ENCODE measurements around the gene CMBL. TPM values are rescaled to one million over a fixed set of nuclear protein-coding genes. Genes with fewer than 3 reads are reported as not detected.

The CMBL gene
- total RNA-seq, 1 donor from 2014 or later = 21.7 TPM

DNA sequence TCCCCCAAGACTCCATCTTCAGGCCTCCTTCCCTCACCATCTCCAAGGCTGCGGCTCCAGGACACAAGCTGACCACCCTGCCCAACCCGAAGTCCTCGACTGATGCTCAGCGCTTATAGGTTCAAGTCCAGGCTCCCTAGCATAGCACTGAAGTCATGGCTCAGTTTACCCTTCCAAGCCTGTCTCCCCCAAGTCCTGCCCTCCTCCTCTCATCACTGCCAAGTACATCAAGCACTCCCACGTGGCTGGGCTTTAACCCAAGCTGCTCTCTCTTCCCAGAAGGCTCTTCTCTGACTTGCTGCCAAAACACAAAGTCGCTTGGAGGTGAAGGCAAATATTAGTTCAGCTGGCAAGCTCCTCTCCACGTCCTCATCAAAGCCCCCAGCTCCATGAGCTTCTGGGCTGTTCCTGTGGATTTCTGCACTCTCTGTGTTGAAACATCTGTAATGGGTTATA is 23.7 kb upstream of the CMBL start:
- no peaks in the 10 kb centered on the region for H3K9me3 ChIP-seq
- TF ChIP-seq, protein P1, sequence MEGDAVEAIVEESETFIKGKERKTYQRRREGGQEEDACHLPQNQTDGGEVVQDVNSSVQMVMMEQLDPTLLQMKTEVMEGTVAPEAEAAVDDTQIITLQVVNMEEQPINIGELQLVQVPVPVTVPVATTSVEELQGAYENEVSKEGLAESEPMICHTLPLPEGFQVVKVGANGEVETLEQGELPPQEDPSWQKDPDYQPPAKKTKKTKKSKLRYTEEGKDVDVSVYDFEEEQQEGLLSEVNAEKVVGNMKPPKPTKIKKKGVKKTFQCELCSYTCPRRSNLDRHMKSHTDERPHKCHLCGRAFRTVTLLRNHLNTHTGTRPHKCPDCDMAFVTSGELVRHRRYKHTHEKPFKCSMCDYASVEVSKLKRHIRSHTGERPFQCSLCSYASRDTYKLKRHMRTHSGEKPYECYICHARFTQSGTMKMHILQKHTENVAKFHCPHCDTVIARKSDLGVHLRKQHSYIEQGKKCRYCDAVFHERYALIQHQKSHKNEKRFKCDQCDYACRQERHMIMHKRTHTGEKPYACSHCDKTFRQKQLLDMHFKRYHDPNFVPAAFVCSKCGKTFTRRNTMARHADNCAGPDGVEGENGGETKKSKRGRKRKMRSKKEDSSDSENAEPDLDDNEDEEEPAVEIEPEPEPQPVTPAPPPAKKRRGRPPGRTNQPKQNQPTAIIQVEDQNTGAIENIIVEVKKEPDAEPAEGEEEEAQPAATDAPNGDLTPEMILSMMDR (IDR thresholded peaks at IDR 0.05) = no peak
- intact Hi-C loops (cut with DNase I) = no loop called here
- no peaks in the 10 kb centered on the region for H3K36me3 ChIP-seq
- peaks cover 16% of the 10 kb centered on the region for H3K27me3 ChIP-seq (ENCODE audit: low read depth)
- peak; percentile 66 for DNase-seq
- peak; percentile 56 to 60 for ATAC-seq
- no peak overlapping the region for H3K27ac ChIP-seq
- H3K4me1 ChIP-seq = peaks cover 45% of the 10 kb centered on the region
- no peak overlapping the region for H3K4me3 ChIP-seq

DNA sequence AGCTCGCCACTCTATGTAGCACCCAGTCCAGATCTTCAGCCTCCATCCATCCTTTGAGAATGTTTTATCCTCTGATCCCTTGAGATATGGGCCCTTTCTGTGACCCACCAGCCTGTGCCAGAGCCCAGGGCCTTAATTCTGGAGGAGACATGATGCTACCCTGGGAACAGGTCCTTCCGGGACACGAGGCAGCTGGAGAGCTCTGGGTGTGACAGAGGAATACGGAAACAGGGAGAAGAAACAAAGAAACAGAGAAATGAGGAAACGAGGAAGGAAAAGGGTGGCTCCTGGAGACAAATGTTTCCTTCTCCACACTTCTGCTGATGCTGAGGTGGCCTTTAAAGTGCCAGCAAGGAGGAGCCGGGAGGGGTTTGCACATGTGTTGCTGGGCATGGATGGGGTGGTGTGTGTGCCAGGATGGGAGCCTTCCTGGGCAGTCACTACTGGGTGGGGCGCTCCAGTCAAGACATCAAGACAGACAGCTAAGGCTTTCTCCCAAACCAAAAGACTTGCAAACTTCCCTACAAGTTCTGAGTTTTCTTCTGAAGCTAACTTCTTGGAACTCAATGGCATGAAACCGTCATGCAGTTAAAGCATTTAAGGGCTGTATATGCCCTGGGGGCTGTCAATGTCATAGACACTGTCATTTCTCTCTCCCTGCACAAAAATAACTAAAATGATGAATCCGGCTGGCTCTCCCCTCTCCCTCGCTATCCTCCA is 23.0 kb upstream of the CMBL start:
- Histone ChIP-seq H3K9me3 (no peaks in the 10 kb centered on the region), H3K4me1 (peaks cover 45% of the 10 kb centered on the region), H3K27me3 (ENCODE audit: low read depth) (peaks cover 16% of the 10 kb centered on the region), H3K4me3 (no peak overlapping the region), H3K27ac (peak overlapping the region; percentile 3), H3K36me3 (no peaks in the 10 kb centered on the region)
- ATAC-seq (no peak), DNase-seq (no peak)
- intact Hi-C loops (cut with DNase I) = no loop called here
- TF ChIP-seq, protein P1 (IDR thresholded peaks at IDR 0.05) = no peak

DNA sequence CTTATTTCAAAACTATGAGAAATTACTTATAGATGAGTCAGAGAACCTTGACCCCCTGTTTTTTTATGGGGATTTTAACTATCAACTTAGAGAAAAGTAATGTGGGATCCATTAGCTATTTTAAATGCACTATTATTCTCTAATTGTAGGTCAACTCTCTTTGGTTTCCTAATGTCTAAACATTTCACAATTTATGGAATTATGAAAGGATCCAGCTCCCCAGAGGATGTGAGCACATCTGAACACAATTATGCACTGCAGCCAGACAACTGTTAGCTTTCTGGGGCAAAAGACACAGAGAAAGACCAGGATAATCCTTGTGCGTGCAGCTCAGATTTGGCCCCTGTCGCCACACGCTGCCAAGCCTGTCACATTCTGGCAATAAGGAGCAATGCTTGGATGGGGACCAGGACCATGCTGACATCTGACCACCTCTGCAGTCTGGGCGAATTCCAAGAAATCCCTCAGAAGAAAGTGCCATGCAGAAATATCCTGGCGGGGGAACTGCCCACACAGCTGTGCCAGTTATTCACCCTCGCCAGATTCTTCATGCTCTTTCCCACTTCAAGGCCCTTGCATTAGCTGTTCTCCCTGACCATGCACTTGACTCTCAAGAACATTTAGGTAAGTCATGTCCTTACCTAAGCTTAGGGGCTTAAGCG is 22.2 kb upstream of the CMBL start:
- peaks cover 45% of the 10 kb centered on the region for H3K4me1 ChIP-seq
- intact Hi-C loops (cut with DNase I) = no loop called here
- TF ChIP-seq, protein P1 (IDR thresholded peaks at IDR 0.05) = no peak
- peaks cover 16% of the 10 kb centered on the region for H3K27me3 ChIP-seq (ENCODE audit: low read depth)
- ATAC-seq (peak; percentile 47 to 49), DNase-seq (no peak)
- H3K36me3 ChIP-seq = no peaks in the 10 kb centered on the region
- H3K27ac ChIP-seq = peak overlapping the region; percentile 3
- H3K9me3 ChIP-seq = no peaks in the 10 kb centered on the region
- no peak overlapping the region for H3K4me3 ChIP-seq

DNA sequence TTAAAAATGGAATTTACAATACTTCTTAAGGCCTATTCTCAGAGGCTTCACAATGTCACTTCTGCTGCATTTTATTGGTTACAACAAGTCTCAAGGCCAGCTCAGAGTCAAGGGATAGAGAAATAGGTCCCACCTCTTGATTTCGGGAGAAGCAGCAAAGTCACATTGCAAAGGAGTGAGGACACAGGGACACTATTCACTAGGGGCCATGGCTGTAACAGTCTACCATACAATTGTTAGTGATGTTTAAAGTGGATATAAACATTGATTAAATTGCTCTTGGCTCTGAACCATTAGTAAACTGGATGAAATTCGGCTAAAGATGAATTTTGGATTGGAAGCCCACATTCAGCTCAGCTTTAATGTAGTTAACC is 21.7 kb upstream of the CMBL start:
- DNase-seq (no peak), ATAC-seq (no peak)
- TF ChIP-seq, protein P1 (IDR thresholded peaks at IDR 0.05) = no peak
- peaks cover 45% of the 10 kb centered on the region for H3K4me1 ChIP-seq
- H3K27me3 ChIP-seq (ENCODE audit: low read depth) = peaks cover 15% of the 10 kb centered on the region
- H3K36me3 ChIP-seq = no peaks in the 10 kb centered on the region
- H3K4me3 ChIP-seq = no peak overlapping the region
- intact Hi-C loops (cut with DNase I) = no loop called here
- peak overlapping the region; percentile 31 for H3K27ac ChIP-seq
- no peaks in the 10 kb centered on the region for H3K9me3 ChIP-seq

DNA sequence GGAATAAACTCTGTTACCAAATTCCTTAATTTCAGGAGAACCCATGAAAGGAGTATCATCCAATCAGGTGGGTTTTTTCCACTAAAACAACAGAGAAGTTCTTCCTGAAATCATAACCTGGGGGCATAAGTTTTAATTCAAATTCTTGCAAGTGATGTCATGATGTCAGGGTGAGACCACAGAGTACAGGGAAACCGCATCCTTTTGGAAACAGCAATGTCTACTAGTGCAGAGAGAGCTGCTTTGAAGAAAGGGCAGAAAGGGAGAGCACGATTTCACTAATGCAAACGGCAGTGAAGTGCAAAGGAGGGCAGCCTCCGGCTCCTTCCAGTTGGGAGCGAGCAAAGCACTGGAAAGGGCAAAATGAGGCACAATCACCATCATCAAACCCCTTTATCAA is 20.6 kb upstream of the CMBL start:
- no peak overlapping the region for H3K27ac ChIP-seq
- intact Hi-C loops (cut with DNase I) = no loop called here
- peaks cover 4% of the 10 kb centered on the region for H3K27me3 ChIP-seq (ENCODE audit: low read depth)
- peaks cover 38% of the 10 kb centered on the region for H3K4me1 ChIP-seq
- ATAC-seq = no peak
- TF ChIP-seq, protein P1 (IDR thresholded peaks at IDR 0.05) = no peak
- H3K4me3 ChIP-seq = no peak overlapping the region
- no peaks in the 10 kb centered on the region for H3K36me3 ChIP-seq
- no peaks in the 10 kb centered on the region for H3K9me3 ChIP-seq
- DNase-seq = no peak
